SK-N-SH treated with all-trans-retinoic acid at 6 μM for 48 hours (cell line): ENCODE data around the gene TTC39C.

ENCODE experiments used
- ATAC-seq: fragments of 200-7000 bp; cut with Tn5 transposase; 3 replicates; pipeline ENCODE4 v1.9.1; 2020; ENCODE audit warnings: mild to moderate bottlenecking, moderate library complexity
- ARNTL ChIP-seq: fragments of 450-650 bp; formaldehyde crosslinking; IDR thresholded peaks from 2 replicates; pipeline ENCODE4 v1.5.0; 2020; ENCODE audit warnings: low read depth, mild to moderate bottlenecking, moderate library complexity, borderline replicate concordance
- BACH2 ChIP-seq: fragments of 250-450 bp; sonication (Bioruptor Pico); IDR thresholded peaks from 2 replicates; pipeline ENCODE4 v1.9.0; 2021; ENCODE audit warnings: mild to moderate bottlenecking, borderline replicate concordance
- CSDC2 ChIP-seq: fragments of 250-450 bp; sonication (Bioruptor Pico); IDR thresholded peaks from 2 replicates; pipeline ENCODE4 v1.5.0; 2020; ENCODE audit warnings: mild to moderate bottlenecking, moderate library complexity
- CSRNP3 ChIP-seq: fragments of 250-450 bp; sonication (Bioruptor Pico); IDR thresholded peaks from 2 replicates; pipeline ENCODE4 v1.5.1; 2021; ENCODE audit warnings: mild to moderate bottlenecking, moderate library complexity
- ESRRG ChIP-seq: fragments of 250-450 bp; sonication (Bioruptor Pico); IDR thresholded peaks from 2 replicates; pipeline ENCODE4 v1.6.1; 2021; ENCODE audit warnings: mild to moderate bottlenecking
- ISL1 ChIP-seq: fragments of 250-450 bp; sonication (Bioruptor Pico); IDR thresholded peaks from 2 replicates; pipeline ENCODE4 v2.1.2; 2022; ENCODE audit warnings: mild to moderate bottlenecking, moderate library complexity
- OSR1 ChIP-seq: fragments of 250-450 bp; sonication (Bioruptor Pico); IDR thresholded peaks from 2 replicates; pipeline ENCODE4 v1.8.0; 2022; ENCODE audit warnings: moderate library complexity, mild to moderate bottlenecking, inconsistent platforms
- PATZ1 ChIP-seq: fragments of 250-450 bp; sonication (Bioruptor Pico); IDR thresholded peaks from 2 replicates; pipeline ENCODE4 v1.8.0; 2020; ENCODE audit warnings: mild to moderate bottlenecking, moderate library complexity, borderline replicate concordance
- PPARA ChIP-seq: fragments of 250-450 bp; sonication (Bioruptor Pico); IDR thresholded peaks from 2 replicates; pipeline ENCODE4 v1.5.0; 2020; ENCODE audit warnings: mild to moderate bottlenecking, borderline replicate concordance
- RARB ChIP-seq: fragments of 250-450 bp; sonication (Bioruptor Pico); IDR thresholded peaks from 2 replicates; pipeline ENCODE4 v1.8.0; 2021; ENCODE audit warnings: mild to moderate bottlenecking, moderate library complexity
- SNAI2 ChIP-seq: fragments of 250-450 bp; sonication (Bioruptor Pico); IDR thresholded peaks from 2 replicates; pipeline ENCODE4 v1.5.0; 2020; ENCODE audit warnings: mild to moderate bottlenecking, moderate library complexity
- TCF4 ChIP-seq: fragments of 250-450 bp; sonication (Bioruptor Pico); IDR thresholded peaks from 2 replicates; pipeline ENCODE4 v1.8.0; 2021; ENCODE audit warnings: mild to moderate bottlenecking, moderate library complexity, borderline replicate concordance
- TOX ChIP-seq: fragments of 250-450 bp; sonication (Bioruptor Pico); IDR thresholded peaks from 2 replicates; pipeline ENCODE4 v1.8.0; 2021; ENCODE audit warnings: mild to moderate bottlenecking, moderate library complexity, borderline replicate concordance
- TSHZ2 ChIP-seq: fragments of 250-450 bp; sonication (Bioruptor Pico); IDR thresholded peaks from 2 replicates; pipeline ENCODE4 v1.5.0; 2020; ENCODE audit warnings: mild to moderate bottlenecking, moderate library complexity
- ZFP3 ChIP-seq: fragments of 250-450 bp; sonication (Bioruptor Pico); IDR thresholded peaks from 2 replicates; pipeline ENCODE4 v1.5.0; 2020; ENCODE audit warnings: mild to moderate bottlenecking, moderate library complexity
- ZFP30 ChIP-seq: fragments of 450-650 bp; formaldehyde crosslinking; IDR thresholded peaks from 2 replicates; pipeline ENCODE4 v1.5.0; 2022; ENCODE audit warnings: mild to moderate bottlenecking, moderate library complexity
- ZNF565 ChIP-seq: fragments of 450-650 bp; formaldehyde crosslinking; conservative IDR thresholded peaks from 2 replicates; pipeline ENCODE4 v1.5.0; 2020; ENCODE audit warnings: low read depth, mild to moderate bottlenecking, moderate library complexity
- ZNF70 ChIP-seq: fragments of 450-650 bp; formaldehyde crosslinking; IDR thresholded peaks from 2 replicates; pipeline ENCODE4 v1.5.0; 2020; ENCODE audit warnings: mild to moderate bottlenecking, moderate library complexity
- ZNF8 ChIP-seq: fragments of 450-650 bp; formaldehyde crosslinking; IDR thresholded peaks from 2 replicates; pipeline ENCODE4 v1.5.0; 2020; ENCODE audit warnings: mild to moderate bottlenecking, moderate library complexity
- TF ChIP-seq, protein P1 (sequence below): fragments of 250-450 bp; sonication (Bioruptor Pico); IDR thresholded peaks from 2 replicates; pipeline ENCODE4 v1.8.0; 2021; ENCODE audit warnings: low read depth, mild to moderate bottlenecking, moderate library complexity, borderline replicate concordance
- TF ChIP-seq, protein P2 (sequence below): fragments of 250-450 bp; sonication (Bioruptor Pico); IDR thresholded peaks from 2 replicates; pipeline ENCODE4 v1.5.1; 2020; ENCODE audit warnings: low read depth, mild to moderate bottlenecking, moderate library complexity

TTC39C gene

DNA sequence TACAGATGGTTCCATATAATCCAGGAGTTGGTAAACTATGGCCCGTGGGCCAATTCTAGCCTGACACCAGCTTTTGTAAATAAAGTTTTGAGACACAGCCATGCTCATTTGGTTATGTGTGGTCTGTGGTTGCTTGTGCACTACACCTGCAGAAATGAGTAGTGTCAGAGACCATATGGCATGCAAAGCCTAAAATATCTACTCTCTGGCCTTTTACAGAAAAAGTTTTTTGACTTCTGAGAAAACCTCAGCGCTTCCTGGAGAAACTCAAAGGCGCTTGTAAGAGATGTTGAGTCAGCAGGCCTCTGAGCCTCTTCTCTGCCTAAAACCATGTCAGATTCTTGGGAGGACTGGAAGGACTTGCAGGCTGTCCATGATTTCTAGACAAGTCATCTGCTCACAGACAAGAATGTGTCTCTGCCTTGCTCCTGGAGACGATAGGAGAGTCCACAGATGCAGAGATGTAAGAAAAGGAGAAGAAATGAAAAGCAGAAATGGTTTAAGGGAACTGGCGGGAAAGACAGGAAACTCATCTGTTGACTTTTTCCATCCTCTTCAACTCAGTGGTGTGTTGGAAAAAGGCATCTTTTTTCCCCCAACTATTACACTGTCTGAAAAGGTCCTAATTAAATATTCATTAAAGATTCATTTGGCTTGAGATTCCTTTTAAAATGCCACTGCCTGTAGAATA, 5.2 kb downstream of the TTC39C start:
- TF ChIP-seq ZNF70 (CRISPR knock-in tag) (no peak), RARB (CRISPR knock-in tag) (no peak), ARNTL (CRISPR knock-in tag) (no peak), ESRRG (CRISPR knock-in tag) (no peak), ISL1 (CRISPR knock-in tag) (no peak), ZFP30 (CRISPR knock-in tag) (no peak), ZFP3 (CRISPR knock-in tag) (no peak), ZNF565 (CRISPR knock-in tag) (no peak), OSR1 (CRISPR knock-in tag) (no peak), TCF4 (no peak), PATZ1 (CRISPR knock-in tag) (no peak), TSHZ2 (no peak), SNAI2 (CRISPR knock-in tag) (no peak), TOX (no peak), PPARA (CRISPR knock-in tag) (no peak), CSRNP3 (CRISPR knock-in tag) (no peak), CSDC2 (no peak), BACH2 (no peak)
- TF ChIP-seq, protein P1, sequence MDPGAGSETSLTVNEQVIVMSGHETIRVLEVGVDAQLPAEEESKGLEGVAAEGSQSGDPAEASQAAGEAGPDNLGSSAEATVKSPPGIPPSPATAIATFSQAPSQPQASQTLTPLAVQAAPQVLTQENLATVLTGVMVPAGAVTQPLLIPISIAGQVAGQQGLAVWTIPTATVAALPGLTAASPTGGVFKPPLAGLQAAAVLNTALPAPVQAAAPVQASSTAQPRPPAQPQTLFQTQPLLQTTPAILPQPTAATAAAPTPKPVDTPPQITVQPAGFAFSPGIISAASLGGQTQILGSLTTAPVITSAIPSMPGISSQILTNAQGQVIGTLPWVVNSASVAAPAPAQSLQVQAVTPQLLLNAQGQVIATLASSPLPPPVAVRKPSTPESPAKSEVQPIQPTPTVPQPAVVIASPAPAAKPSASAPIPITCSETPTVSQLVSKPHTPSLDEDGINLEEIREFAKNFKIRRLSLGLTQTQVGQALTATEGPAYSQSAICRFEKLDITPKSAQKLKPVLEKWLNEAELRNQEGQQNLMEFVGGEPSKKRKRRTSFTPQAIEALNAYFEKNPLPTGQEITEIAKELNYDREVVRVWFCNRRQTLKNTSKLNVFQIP (CRISPR knock-in tag) = no peak
- TF ChIP-seq, protein P2, sequence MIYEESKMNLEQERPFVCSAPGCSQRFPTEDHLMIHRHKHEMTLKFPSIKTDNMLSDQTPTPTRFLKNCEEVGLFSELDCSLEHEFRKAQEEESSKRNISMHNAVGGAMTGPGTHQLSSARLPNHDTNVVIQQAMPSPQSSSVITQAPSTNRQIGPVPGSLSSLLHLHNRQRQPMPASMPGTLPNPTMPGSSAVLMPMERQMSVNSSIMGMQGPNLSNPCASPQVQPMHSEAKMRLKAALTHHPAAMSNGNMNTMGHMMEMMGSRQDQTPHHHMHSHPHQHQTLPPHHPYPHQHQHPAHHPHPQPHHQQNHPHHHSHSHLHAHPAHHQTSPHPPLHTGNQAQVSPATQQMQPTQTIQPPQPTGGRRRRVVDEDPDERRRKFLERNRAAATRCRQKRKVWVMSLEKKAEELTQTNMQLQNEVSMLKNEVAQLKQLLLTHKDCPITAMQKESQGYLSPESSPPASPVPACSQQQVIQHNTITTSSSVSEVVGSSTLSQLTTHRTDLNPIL = no peak
- TF ChIP-seq, all 23 proteins: peak for 0
- no peak for ATAC-seq

- no peak for ATAC-seq
- TF ChIP-seq, protein P1 (CRISPR knock-in tag) = no peak
- no peak for TF ChIP-seq ZNF8 (CRISPR knock-in tag)
- TF ChIP-seq, all 23 proteins: peak for 0
Observed at GRCh38 chr18:24021505-24021904, 7.0 kb downstream of the TTC39C start.
